OCI-LY1 (cell line): ENCODE measurements around the gene UNC13C.
A peak's percentile ranks its signal among the peaks of the same experiment; 100 is the strongest.

ENCODE experiments used
- EZH2 ChIP-seq: fragments of 200-600 bp; sonication (generic), shearing (Covaris generic); IDR thresholded peaks from 2 replicates; pipeline ENCODE4 v1.8.0; 2017; ENCODE audit warnings: borderline replicate concordance, mixed run types, mild to moderate bottlenecking, antibody characterized with exemption, low read length, moderate library complexity, mixed read lengths
- TF ChIP-seq, protein P1 (sequence below): fragments of 200-600 bp; sonication (generic), shearing (Covaris generic); IDR thresholded peaks from 2 replicates; pipeline ENCODE4 v1.5.1; 2017; ENCODE audit warnings: mild to moderate bottlenecking, antibody characterized with exemption, low read length, moderate library complexity, mixed read lengths

DNA sequence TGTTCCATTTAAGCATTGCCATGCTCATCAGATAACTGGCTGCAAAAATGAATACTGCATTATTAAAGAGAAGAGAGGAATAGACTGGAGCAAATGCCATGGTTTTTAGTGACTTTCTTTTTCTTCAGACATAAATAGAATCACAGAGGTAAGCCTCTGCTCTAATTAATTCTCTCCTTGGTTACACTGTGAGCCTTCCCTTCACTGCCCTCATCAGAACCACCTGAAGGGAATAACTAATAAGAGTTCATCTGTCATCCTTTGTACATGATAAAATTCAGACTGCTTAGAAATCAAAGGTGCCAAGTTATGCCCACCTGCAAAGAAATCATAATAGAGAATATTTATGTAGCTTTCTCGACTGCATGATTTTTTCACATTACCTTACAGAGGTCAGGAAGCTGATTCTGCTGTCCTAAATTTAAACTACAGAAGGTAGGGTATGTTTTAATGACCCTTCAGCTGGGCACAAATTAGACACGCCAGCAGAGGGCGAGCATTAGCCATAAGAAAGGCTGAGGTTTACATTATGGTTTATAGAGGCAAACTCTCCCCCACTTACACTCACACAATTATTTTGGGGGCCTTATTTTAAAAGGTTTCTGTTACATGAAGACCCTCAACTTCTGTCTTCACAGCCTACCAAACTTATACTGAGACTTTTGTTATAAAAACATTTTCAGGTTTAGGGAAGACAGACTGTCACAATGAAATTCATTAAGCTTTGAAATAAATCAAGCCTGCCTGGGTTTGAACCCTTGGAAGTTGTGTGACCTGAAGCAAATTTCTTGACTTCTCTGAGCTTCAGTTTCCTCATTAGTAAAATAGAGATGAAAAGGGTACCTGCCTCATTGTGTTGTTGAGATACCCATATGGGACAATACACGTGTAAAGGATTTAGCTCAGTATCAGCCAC is 15.3 kb upstream of the UNC13C start:
- TF ChIP-seq, protein P1, sequence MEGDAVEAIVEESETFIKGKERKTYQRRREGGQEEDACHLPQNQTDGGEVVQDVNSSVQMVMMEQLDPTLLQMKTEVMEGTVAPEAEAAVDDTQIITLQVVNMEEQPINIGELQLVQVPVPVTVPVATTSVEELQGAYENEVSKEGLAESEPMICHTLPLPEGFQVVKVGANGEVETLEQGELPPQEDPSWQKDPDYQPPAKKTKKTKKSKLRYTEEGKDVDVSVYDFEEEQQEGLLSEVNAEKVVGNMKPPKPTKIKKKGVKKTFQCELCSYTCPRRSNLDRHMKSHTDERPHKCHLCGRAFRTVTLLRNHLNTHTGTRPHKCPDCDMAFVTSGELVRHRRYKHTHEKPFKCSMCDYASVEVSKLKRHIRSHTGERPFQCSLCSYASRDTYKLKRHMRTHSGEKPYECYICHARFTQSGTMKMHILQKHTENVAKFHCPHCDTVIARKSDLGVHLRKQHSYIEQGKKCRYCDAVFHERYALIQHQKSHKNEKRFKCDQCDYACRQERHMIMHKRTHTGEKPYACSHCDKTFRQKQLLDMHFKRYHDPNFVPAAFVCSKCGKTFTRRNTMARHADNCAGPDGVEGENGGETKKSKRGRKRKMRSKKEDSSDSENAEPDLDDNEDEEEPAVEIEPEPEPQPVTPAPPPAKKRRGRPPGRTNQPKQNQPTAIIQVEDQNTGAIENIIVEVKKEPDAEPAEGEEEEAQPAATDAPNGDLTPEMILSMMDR, result peak; percentile 63
- no peak for TF ChIP-seq EZH2
